ENCODE results near the gene STXBP1.

The STXBP1 gene

GRCh38 chr9:127673234-127673633 lies 61.2 kb downstream of the STXBP1 start:
- Histone ChIP-seq H3K27ac (ENCODE audit: low read length) (no peak overlapping the region), H3K27me3 (ENCODE audit: low read depth, low read length) (no peaks in the 10 kb centered on the region), H3K9ac (ENCODE audit: low read length) (no peak overlapping the region), H2AFZ (ENCODE audit: low read depth, low read length) (no peak overlapping the region), H3K4me1 (ENCODE audit: low read length) (no peaks in the 10 kb centered on the region), H3K79me2 (ENCODE audit: low read length) (no peaks in the 10 kb centered on the region), H3K4me2 (ENCODE audit: low read length) (no peak overlapping the region), H3K36me3 (replicated peaks; ENCODE audit: low read depth, low read length) (no peaks in the 10 kb centered on the region), H4K20me1 (ENCODE audit: insufficient read depth, low read length) (no peaks in the 10 kb centered on the region), H3K9me3 (ENCODE audit: insufficient read depth, low read length) (no peaks in the 10 kb centered on the region), H3K4me3 (ENCODE audit: low read length) (no peak overlapping the region)
- TF ChIP-seq EZH2phosphoT487 (IDR thresholded peaks at IDR 0.05; ENCODE audit: low read depth), result no peak
- TF ChIP-seq, protein P1, sequence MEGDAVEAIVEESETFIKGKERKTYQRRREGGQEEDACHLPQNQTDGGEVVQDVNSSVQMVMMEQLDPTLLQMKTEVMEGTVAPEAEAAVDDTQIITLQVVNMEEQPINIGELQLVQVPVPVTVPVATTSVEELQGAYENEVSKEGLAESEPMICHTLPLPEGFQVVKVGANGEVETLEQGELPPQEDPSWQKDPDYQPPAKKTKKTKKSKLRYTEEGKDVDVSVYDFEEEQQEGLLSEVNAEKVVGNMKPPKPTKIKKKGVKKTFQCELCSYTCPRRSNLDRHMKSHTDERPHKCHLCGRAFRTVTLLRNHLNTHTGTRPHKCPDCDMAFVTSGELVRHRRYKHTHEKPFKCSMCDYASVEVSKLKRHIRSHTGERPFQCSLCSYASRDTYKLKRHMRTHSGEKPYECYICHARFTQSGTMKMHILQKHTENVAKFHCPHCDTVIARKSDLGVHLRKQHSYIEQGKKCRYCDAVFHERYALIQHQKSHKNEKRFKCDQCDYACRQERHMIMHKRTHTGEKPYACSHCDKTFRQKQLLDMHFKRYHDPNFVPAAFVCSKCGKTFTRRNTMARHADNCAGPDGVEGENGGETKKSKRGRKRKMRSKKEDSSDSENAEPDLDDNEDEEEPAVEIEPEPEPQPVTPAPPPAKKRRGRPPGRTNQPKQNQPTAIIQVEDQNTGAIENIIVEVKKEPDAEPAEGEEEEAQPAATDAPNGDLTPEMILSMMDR (IDR thresholded peaks at IDR 0.05; ENCODE audit: low read depth, low read length), result no peak

DNA sequence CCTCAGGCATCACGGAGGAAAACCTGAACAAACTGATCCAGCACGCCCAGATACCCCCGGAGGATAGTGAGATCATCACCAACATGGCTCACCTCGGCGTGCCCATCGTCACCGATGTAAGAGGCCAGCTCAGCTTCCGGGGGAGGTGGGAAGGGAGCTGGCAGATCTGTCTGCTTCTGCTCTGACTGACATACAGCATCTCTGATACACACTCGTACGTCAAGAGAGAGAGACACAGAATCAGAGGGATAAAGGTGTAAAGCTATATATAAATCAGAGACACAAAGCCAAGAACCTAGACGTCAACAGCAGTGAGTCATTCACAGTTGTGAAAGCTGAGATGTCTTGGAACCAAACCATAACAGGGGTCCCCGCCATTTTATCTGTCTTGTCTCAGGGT lies 64.6 kb downstream of the STXBP1 start:
- no peaks in the 10 kb centered on the region for H3K79me2 ChIP-seq (ENCODE audit: low read length)
- H3K9ac ChIP-seq (ENCODE audit: low read length), result no peak overlapping the region
- no peaks in the 10 kb centered on the region for H3K9me3 ChIP-seq (ENCODE audit: insufficient read depth, low read length)
- no peaks in the 10 kb centered on the region for H3K4me1 ChIP-seq (ENCODE audit: low read length)
- no peaks in the 10 kb centered on the region for H3K27me3 ChIP-seq (ENCODE audit: low read depth, low read length)
- TF ChIP-seq EZH2phosphoT487 (IDR thresholded peaks at IDR 0.05; ENCODE audit: low read depth), result no peak
- TF ChIP-seq, protein P1 (IDR thresholded peaks at IDR 0.05; ENCODE audit: low read depth, low read length), result no peak
- H2AFZ ChIP-seq (ENCODE audit: low read depth, low read length), result no peak overlapping the region
- no peak overlapping the region for H3K4me2 ChIP-seq (ENCODE audit: low read length)
- H3K4me3 ChIP-seq (ENCODE audit: low read length), result no peak overlapping the region
- H3K36me3 ChIP-seq (replicated peaks; ENCODE audit: low read depth, low read length), result no peaks in the 10 kb centered on the region
- H4K20me1 ChIP-seq (ENCODE audit: insufficient read depth, low read length), result no peaks in the 10 kb centered on the region
- no peak overlapping the region for H3K27ac ChIP-seq (ENCODE audit: low read length)

DNA sequence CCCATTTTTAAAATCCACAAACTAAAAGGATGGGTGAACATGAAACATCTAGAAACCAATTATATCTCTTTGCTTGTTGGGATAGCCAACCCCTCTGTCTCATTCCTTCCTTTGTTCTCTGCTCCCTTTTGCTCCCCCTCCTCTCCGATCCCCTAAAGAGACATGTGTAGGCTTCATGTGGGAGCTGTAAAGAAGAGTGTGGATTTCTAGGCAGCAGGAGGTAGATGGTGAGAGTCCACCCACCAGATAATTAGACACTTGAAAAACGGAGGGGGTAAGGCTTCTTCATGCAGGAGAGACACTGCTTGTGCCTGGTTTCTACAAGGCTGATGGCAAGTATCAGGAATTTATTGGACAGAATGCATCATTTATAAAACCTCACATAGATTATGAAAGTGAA lies 67.4 kb downstream of the STXBP1 start:
- Histone ChIP-seq H3K9me3 (ENCODE audit: insufficient read depth, low read length) (no peaks in the 10 kb centered on the region), H3K27me3 (ENCODE audit: low read depth, low read length) (no peaks in the 10 kb centered on the region), H2AFZ (ENCODE audit: low read depth, low read length) (no peak overlapping the region), H3K4me1 (ENCODE audit: low read length) (no peaks in the 10 kb centered on the region), H3K79me2 (ENCODE audit: low read length) (no peaks in the 10 kb centered on the region), H3K9ac (ENCODE audit: low read length) (no peak overlapping the region), H3K36me3 (replicated peaks; ENCODE audit: low read depth, low read length) (no peaks in the 10 kb centered on the region), H4K20me1 (ENCODE audit: insufficient read depth, low read length) (no peaks in the 10 kb centered on the region), H3K27ac (ENCODE audit: low read length) (no peak overlapping the region), H3K4me3 (ENCODE audit: low read length) (no peak overlapping the region), H3K4me2 (ENCODE audit: low read length) (no peak overlapping the region)
- TF ChIP-seq EZH2phosphoT487 (IDR thresholded peaks at IDR 0.05; ENCODE audit: low read depth), result no peak
- TF ChIP-seq, protein P1 (IDR thresholded peaks at IDR 0.05; ENCODE audit: low read depth, low read length), result no peak

DNA sequence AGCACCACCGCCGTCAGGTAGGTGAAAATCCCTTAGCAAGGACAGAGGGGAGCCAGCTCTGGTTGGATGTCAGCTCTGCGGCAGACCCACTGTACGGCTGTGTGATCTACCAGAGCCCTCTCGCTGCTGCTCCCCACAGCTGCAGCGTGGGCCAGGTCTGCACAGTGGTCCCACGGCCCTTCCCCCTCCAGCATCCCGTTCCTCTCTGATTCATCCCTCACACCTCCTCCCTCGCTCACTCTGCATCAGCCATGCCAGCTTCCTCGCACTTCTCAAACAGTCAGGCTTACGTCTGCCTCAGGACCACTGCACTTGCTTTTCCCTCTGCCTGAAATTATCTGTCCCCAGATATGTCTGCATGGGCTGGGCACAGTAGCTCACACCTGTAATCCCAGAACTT lies 68.1 kb downstream of the STXBP1 start:
- H3K79me2 ChIP-seq (ENCODE audit: low read length), result no peaks in the 10 kb centered on the region
- H3K4me2 ChIP-seq (ENCODE audit: low read length), result no peak overlapping the region
- no peak overlapping the region for H3K27ac ChIP-seq (ENCODE audit: low read length)
- H2AFZ ChIP-seq (ENCODE audit: low read depth, low read length), result no peak overlapping the region
- no peaks in the 10 kb centered on the region for H3K27me3 ChIP-seq (ENCODE audit: low read depth, low read length)
- H3K4me3 ChIP-seq (ENCODE audit: low read length), result no peak overlapping the region
- H3K9ac ChIP-seq (ENCODE audit: low read length), result no peak overlapping the region
- no peaks in the 10 kb centered on the region for H3K9me3 ChIP-seq (ENCODE audit: insufficient read depth, low read length)
- H3K36me3 ChIP-seq (replicated peaks; ENCODE audit: low read depth, low read length), result no peaks in the 10 kb centered on the region
- no peaks in the 10 kb centered on the region for H4K20me1 ChIP-seq (ENCODE audit: insufficient read depth, low read length)
- H3K4me1 ChIP-seq (ENCODE audit: low read length), result no peaks in the 10 kb centered on the region
- TF ChIP-seq, protein P1 (IDR thresholded peaks at IDR 0.05; ENCODE audit: low read depth, low read length), result no peak
- no peak for TF ChIP-seq EZH2phosphoT487 (IDR thresholded peaks at IDR 0.05; ENCODE audit: low read depth)
